HCT116 (cell line): Measurements from ENCODE around the gene HMBS. TPM values are rescaled to one million over a fixed set of nuclear protein-coding genes. Genes with fewer than 3 reads are reported as not detected.

ENCODE experiments used
- ATAC-seq: fragments of 200-7000 bp; cut with Tn5 transposase; 2 replicates; pipeline ENCODE4 v1.9.1; 2020; ENCODE audit warnings: mild to moderate bottlenecking, moderate library complexity
- BruUV-seq: library from RNA; stranded (reverse); fragments of 400-500 nt; replicated peaks from 2 replicates; lab custom pipeline; 2021; lab: Mats Ljungman, UMichigan
- CTCF ChIA-PET: fragments of 300-600 bp; sonication (Branson Sonifier 250); formaldehyde crosslinking; loops from one replicate; lab custom pipeline; 2021; ENCODE audit warnings: antibody characterized with exemption; lab: Charles Lee
- POLR2A ChIA-PET: fragments of 300-600, 350-600 bp; sonication (Branson Sonifier 250); formaldehyde crosslinking; loops from one replicate; lab custom pipeline; 2021; ENCODE audit warnings: antibody characterized with exemption; lab: Charles Lee
- RAD21 ChIA-PET, 2 experiments: fragments of 300-600 bp; sonication (Branson Sonifier 250); formaldehyde crosslinking; loops; one replicate each; lab custom pipeline; 2023; ENCODE audit warnings: low total read pairs in 2 of 2; ENCODE audit not compliant: uncharacterized antibody in 2 of 2, unreplicated experiment in 2 of 2, low non-redundant PET in 1 of 2; lab: Charles Lee
- DNase-seq: peaks from one replicate; pipeline ENCODE4 v3.0.0-alpha.2; 2010; ENCODE audit warnings: low read depth, low spot score
- H2AFZ ChIP-seq: fragments of 200-600 bp; shearing (Covaris generic), sonication (generic); 2 replicates; pipeline ENCODE4 v1.6.1; 2017; ENCODE audit warnings: low read depth, mixed run types, mixed read lengths, antibody characterized with exemption, low read length; ENCODE audit not compliant: poor library complexity, severe bottlenecking
- H3K27ac ChIP-seq: 2 replicates; pipeline ENCODE4 v1.5.1; 2012; ENCODE audit warnings: low read depth, low read length
- H3K27me3 ChIP-seq: fragments of 200-600 bp; sonication (generic); 2 replicates; pipeline ENCODE4 v1.6.1; 2016; ENCODE audit warnings: mixed run types, low read length, mixed read lengths; ENCODE audit not compliant: insufficient read depth
- H3K36me3 ChIP-seq, 2 experiments: fragments of 200-500 bp in 1 of 2; fragments of 200-600 bp in 1 of 2; sonication (Bioruptor generic) in 1 of 2; sonication (generic) in 1 of 2; 2 replicates each; pipeline versions ENCODE4 v1.5.1 to v1.6.1; 2014 to 2016; ENCODE audit warnings: low read length in 2 of 2, inconsistent platforms in 1 of 2, mixed read lengths in 1 of 2, mixed run types in 1 of 2; ENCODE audit not compliant: insufficient read depth in 2 of 2, control insufficient read depth in 1 of 2
- H3K4me1 ChIP-seq, 2 experiments: fragments of 200-600 bp in 1 of 2; sonication (generic) in 1 of 2; 2 replicates each; pipeline versions ENCODE4 v1.5.1 to v1.6.1; 2012 to 2017; ENCODE audit warnings: low read length in 2 of 2, inconsistent platforms in 1 of 2, mild to moderate bottlenecking in 1 of 2, mixed read lengths in 1 of 2, mixed run types in 1 of 2, moderate library complexity in 1 of 2; ENCODE audit not compliant: insufficient read depth in 2 of 2, control insufficient read depth in 1 of 2
- H3K4me2 ChIP-seq: fragments of 200-600 bp; sonication (generic); 2 replicates; pipeline ENCODE4 v1.6.1; 2017; ENCODE audit warnings: mixed run types, low read length, mixed read lengths
- H3K4me3 ChIP-seq, 2 experiments: fragments of 200-600 bp in 1 of 2; sonication (generic) in 1 of 2; replicated peaks in 1 of 2; 2 replicates each; pipeline ENCODE4 v1.5.1; 2011 to 2016; ENCODE audit warnings: low read length in 2 of 2, control low read depth in 1 of 2, low read depth in 1 of 2, mild to moderate bottlenecking in 1 of 2, mixed read lengths in 1 of 2, mixed run types in 1 of 2
- H3K79me2 ChIP-seq: fragments of 200-600 bp; sonication (generic); 2 replicates; pipeline ENCODE4 v1.6.1; 2017; ENCODE audit warnings: mild to moderate bottlenecking, mixed run types, low read length, moderate library complexity, mixed read lengths; ENCODE audit not compliant: insufficient read depth
- H3K9ac ChIP-seq: fragments of 200-600 bp; sonication (generic); 2 replicates; pipeline ENCODE4 v1.6.1; 2016; ENCODE audit warnings: low read length, mixed read lengths
- H3K9me2 ChIP-seq: fragments of 200-600 bp; sonication (generic), shearing (Covaris generic); 2 replicates; pipeline ENCODE4 v1.6.1; 2017; ENCODE audit warnings: mixed run types, mild to moderate bottlenecking, moderate library complexity; ENCODE audit not compliant: insufficient read depth
- H3K9me3 ChIP-seq, 2 experiments: fragments of 200-500 bp in 1 of 2; fragments of 200-600 bp in 1 of 2; sonication (Bioruptor generic) in 1 of 2; sonication (generic) in 1 of 2; 2 replicates each; pipeline ENCODE4 v1.6.1; 2014 to 2017; ENCODE audit warnings: low read length in 2 of 2, mixed read lengths in 2 of 2, inconsistent platforms in 1 of 2, low read depth in 1 of 2, mild to moderate bottlenecking in 1 of 2, mixed run types in 1 of 2, moderate library complexity in 1 of 2; ENCODE audit not compliant: control insufficient read depth in 1 of 2, insufficient read depth in 1 of 2
- H4K20me1 ChIP-seq: fragments of 200-600 bp; sonication (generic), shearing (Covaris generic); 2 replicates; pipeline ENCODE4 v1.6.1; 2017; ENCODE audit warnings: mixed run types, mild to moderate bottlenecking, moderate library complexity; ENCODE audit not compliant: insufficient read depth
- ATF3 ChIP-seq: IDR thresholded peaks from 2 replicates; pipeline ENCODE4 v1.6.1; 2012
- CBX3 ChIP-seq: IDR thresholded peaks from 2 replicates; pipeline ENCODE4 v1.6.1; 2012; ENCODE audit warnings: low read depth
- CEBPB ChIP-seq: IDR thresholded peaks from 2 replicates; pipeline ENCODE4 v1.6.1; 2012; ENCODE audit warnings: low read depth
- CTCF ChIP-seq, 3 experiments: fragments of 200-600 bp in 1 of 3; sonication (generic) in 1 of 3; IDR thresholded peaks in 2 of 3; conservative IDR thresholded peaks in 1 of 3; 2 replicates each; pipeline ENCODE4 v1.5.1; 2012 to 2017; ENCODE audit warnings: low read depth in 2 of 3, low read length in 2 of 3, antibody characterized with exemption in 1 of 3, borderline replicate concordance in 1 of 3, control low read depth in 1 of 3, mild to moderate bottlenecking in 1 of 3, mixed read lengths in 1 of 3, mixed run types in 1 of 3, moderate library complexity in 1 of 3; ENCODE audit not compliant: insufficient read depth in 1 of 3
- FOSL1 ChIP-seq: IDR thresholded peaks from 2 replicates; pipeline ENCODE4 v1.6.1; 2012; ENCODE audit warnings: low read depth
- JUND ChIP-seq: IDR thresholded peaks from 2 replicates; pipeline ENCODE4 v1.6.1; 2012
- MAX ChIP-seq: IDR thresholded peaks from 2 replicates; pipeline ENCODE4 v1.6.1; 2012
- POLR2AphosphoS5 ChIP-seq: IDR thresholded peaks from 2 replicates; pipeline ENCODE4 v1.6.1; 2011; ENCODE audit warnings: mild to moderate bottlenecking, low read depth, low read length, moderate library complexity
- RAD21 ChIP-seq: IDR thresholded peaks from 2 replicates; pipeline ENCODE4 v1.6.1; 2012; ENCODE audit warnings: low read depth, mild to moderate bottlenecking
- SIN3A ChIP-seq: IDR thresholded peaks from 2 replicates; pipeline ENCODE4 v1.6.1; 2012; ENCODE audit warnings: low read depth
- SRF ChIP-seq: IDR thresholded peaks from 2 replicates; pipeline ENCODE4 v1.6.1; 2012; ENCODE audit warnings: low read depth
- TCF7L2 ChIP-seq: IDR thresholded peaks from 2 replicates; pipeline ENCODE4 v1.7.0; 2011; ENCODE audit warnings: borderline replicate concordance, inconsistent platforms; ENCODE audit not compliant: insufficient read depth, insufficient read length; ENCODE audit errors: extremely low read depth
- YY1 ChIP-seq: IDR thresholded peaks from 2 replicates; pipeline ENCODE4 v1.6.1; 2011; ENCODE audit warnings: low read length, low read depth, moderate library complexity, mild to moderate bottlenecking; ENCODE audit not compliant: insufficient replicate concordance; ENCODE audit errors: extremely low read depth
- ZBTB33 ChIP-seq: IDR thresholded peaks from 2 replicates; pipeline ENCODE4 v1.6.1; 2011; ENCODE audit warnings: mild to moderate bottlenecking, low read length, moderate library complexity; ENCODE audit not compliant: insufficient replicate concordance; ENCODE audit errors: extremely low read depth
- ZFX ChIP-seq: fragments of 450-650 bp; IDR thresholded peaks from 2 replicates; pipeline ENCODE4 v1.6.1; 2017
- intact Hi-C: fragments of 100-400 bp; cut with micrococcal nuclease; formaldehyde crosslinking; loops from 2 replicates; pipeline ENCODE4 v1.10.0; 2022
- total RNA-seq: library from RNA; stranded (reverse); gene quantifications from one replicate; pipeline ENCODE4 v1.2.1, GENCODE V29; 2021; ENCODE audit not compliant: unreplicated experiment

The HMBS gene
- total RNA-seq, 1 experiment from 2014 or later = 69.0 TPM

GRCh38 chr11:119048644-119049043 lies 36.0 kb upstream of the HMBS start:
- Histone ChIP-seq H3K9me3 (no peaks in the 10 kb centered on the region), H3K27me3 (no peaks in the 10 kb centered on the region), H3K9me2 (no peaks in the 10 kb centered on the region), H3K9ac (no peak overlapping the region), H2AFZ (no peak overlapping the region), H3K4me1 (no peaks in the 10 kb centered on the region), H3K4me3 (no peak overlapping the region), H3K36me3 (peaks cover 49 to 56% of the 10 kb centered on the region in 2 experiments), H4K20me1 (no peaks in the 10 kb centered on the region), H3K4me2 (no peak overlapping the region), H3K27ac (no peak overlapping the region), H3K79me2 (no peaks in the 10 kb centered on the region)
- DNase-seq = no peak
- POLR2A ChIA-PET = no interaction called here
- no peak for ATAC-seq
- intact Hi-C loops = no loop called here
- TF ChIP-seq CTCF (IDR thresholded peaks at IDR 0.05 in 2 of 3, conservative IDR thresholded peaks at IDR 0.05 in 1 of 3; ENCODE audit: borderline replicate concordance in 1 of 3, insufficient read depth in 1 of 3, low read depth in 2 of 3, low read length in 2 of 3) (no peak), ATF3 (no peak), CBX3 (no peak), FOSL1 (no peak), MAX (no peak), SIN3A (no peak), ZFX (no peak), YY1 (no peak), CEBPB (no peak), SRF (no peak), ZBTB33 (no peak), RAD21 (no peak), POLR2AphosphoS5 (no peak), JUND (no peak), TCF7L2 (no peak)
- no TSS peak for BruUV-seq
- RAD21 ChIA-PET = no interaction called here
- CTCF ChIA-PET = no interaction called here
